Fibroblast of skin of back (primary cell): ENCODE measurements around the gene CSPG5.

Source experiments
- DNase-seq: peaks from one replicate; pipeline ENCODE4 v3.0.0-alpha.2; 2013

CSPG5 gene

GRCh38 chr3:47536221-47536891, 42.3 kb downstream of the CSPG5 start:
- no peak for DNase-seq

- DNase-seq, result no peak
Measured at GRCh38 chr3:47533996-47534454, 44.6 kb downstream of the CSPG5 start.

GRCh38 chr3:47533481-47533880, 45.2 kb downstream of the CSPG5 start:
- no peak for DNase-seq

DNA sequence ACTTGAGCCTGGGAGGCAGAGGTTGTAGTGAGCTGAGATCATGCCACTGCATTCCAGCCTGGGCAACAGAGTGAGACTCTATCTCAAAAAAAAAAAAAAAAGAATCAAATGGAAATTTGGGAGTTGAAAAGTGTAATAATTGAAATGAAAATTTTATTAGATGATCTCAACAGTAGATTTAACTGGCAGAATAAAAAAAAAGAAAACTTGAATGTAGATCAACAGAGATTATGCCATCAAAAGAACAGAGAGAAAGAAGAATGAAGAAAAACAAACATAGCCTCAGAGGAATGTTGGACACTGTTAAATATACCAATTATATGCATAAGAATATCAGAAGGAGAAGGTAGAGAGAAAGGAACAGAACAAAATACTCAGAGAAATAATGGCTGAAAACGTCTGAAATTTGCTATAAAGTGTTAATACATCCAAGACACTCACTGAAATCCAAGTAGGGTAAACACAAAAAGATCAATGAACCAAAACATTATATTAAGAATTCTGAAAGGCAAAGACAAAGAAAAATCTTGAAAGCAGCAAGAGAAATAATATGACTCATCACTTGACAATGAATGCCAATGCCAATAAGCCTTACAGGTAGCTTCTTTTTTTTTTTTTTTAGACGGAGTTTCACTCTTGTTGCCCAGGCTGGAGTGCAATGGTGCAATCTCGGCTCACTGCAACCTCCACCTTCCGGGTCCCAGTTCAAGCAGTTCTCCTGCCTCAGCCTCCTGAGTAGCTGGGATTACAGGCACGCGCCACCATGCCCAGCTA, 50.5 kb downstream of the CSPG5 start:
- no peak for DNase-seq

DNA sequence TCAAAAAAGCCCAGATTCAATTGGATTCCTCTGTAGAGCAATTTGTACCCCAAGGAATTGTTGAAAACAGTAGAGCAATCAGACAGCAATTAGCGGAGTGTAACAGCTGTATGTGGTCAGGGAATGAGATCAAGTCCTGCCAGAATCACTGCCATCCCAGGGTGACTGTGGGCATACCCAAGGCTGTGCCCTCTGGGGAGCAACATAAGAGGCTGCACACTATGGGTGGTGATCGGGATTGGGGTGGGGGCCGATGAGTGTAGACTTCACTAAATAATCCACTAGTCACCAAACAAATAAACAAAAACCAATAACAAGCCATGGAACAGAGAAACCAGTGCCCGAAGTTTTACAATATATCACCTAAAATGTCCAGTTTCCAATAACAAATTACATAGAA, 53.0 kb downstream of the CSPG5 start:
- DNase-seq, result no peak

DNA sequence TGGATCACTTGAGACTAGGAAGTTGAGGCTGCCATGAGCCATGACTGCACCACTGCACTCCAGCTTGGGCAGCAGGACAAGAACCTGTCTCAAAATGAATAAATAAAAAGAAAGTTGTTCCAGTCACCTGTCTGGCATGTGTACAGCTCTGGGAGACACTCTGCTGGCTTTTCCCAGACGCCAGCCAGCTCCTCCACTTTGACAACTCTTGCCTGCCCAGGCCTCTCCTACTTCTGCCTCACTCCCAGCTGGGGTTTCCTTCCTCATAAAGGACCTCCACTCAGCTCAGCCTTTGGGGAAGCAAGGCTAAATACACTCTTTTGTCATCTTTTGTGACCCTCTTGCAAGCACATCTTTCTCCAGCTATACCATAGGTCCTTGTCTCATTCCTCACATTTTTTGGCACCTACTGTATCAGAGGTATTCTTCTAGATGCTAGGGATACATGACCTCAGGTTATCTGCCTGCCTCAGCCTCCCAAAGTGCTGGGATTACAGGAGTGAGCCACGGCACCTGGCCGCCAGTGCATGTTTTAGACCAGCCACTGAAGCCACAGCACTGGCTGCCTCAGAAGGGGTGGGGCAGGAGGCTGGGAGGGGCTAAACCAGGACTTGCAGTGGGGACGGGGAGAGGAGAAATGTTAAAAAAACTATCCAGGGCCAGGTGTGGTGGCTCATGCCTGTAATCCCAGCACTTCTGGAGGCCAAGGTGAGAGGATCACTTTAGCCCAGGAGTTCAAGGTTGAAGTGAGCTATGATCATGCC, 55.2 kb downstream of the CSPG5 start:
- DNase-seq, result no peak

- DNase-seq, result peak; percentile 83
Measured at GRCh38 chr3:47522082-47522987, 56.3 kb downstream of the CSPG5 start.

GRCh38 chr3:47520756-47521155, 57.9 kb downstream of the CSPG5 start:
- DNase-seq, result no peak

DNA sequence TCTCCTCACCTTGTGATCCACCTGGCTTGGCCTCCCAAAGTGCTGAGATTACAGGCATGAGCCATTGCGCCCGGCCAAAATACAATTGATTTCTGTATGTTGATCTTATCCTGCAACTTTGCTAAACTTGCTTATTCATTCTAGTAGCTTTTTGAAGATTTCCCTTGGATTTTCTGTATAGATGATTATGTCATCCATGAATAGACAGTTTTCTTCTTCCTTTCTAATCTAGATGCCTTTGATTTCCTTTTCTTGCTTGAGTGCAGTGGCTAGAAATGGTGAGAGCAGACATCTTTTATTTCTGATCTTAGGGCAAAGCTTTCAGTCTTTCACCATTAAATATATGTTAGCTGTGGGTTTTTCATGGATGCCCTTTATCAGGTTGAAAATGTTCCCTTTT, 60.7 kb downstream of the CSPG5 start:
- no peak for DNase-seq

GRCh38 chr3:47515864-47516319, 62.8 kb downstream of the CSPG5 start:
- DNase-seq, result no peak

DNA sequence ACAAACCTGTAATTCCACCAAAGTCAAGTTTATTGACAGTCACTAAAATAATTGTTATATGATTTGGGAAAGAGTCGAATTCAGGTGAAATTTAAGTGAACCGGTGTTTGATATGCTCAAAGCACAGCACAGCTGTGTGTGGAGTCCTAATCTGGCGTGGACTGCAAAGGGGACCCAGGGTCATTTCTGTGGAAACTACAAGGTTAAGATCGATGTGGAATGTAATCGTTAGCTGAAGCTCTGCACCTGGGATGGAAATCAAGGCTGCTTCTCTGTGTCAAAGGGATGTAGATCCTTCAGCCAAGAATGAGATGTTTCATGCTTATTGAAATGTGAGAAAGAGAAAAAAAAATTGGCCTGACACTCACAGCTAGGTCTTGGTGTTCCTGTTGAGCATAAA, 63.6 kb downstream of the CSPG5 start:
- no peak for DNase-seq

GRCh38 chr3:47513125-47513929, 65.3 kb downstream of the CSPG5 start, which contains the start of gene ELP6:
Gene ELP6 (minus strand): TSS chr3:47513712. CDS start chr3:47513590, 122 bp downstream.
- peak; percentile 96 for DNase-seq

DNA sequence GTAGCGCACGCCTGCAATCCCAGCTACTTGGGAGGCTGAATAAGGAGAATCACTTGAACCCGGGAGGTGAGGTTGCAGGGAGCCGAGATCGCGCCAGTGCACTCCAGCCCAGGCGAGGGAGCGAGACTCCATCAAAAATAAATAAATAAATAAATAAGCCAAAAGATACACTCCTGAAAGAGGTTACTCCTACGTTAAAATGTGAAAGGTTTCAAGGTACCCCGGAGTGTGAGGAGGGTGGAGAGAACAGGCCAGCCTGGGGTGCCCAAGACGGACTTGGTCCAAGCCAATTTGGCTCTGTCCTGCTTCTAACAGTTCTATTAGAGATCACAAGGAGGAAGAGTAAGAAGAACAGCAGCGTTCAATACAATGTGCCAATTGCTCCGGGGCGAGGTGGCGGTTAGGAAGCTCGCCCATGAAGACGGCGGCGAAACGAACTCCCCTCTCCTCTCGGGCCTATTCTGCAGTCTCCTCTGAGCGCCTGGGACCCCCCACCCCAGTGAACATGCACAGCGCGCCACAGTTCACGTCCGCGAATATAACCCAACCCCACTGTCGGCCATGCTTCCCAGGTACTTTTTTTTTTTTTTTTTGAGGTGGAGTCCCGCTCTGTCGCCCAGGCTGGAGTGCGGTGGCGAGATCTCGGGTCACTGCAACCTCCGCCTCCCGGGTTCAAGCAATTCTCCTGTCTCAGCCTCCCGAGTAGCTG, 66.1 kb downstream of the CSPG5 start:
- DNase-seq, result peak; percentile 26
